BE2C (cell line): ENCODE data around the gene RNF213.
A peak's percentile ranks its signal among the peaks of the same experiment; 100 is the strongest.

ENCODE experiments used
- DNase-seq: peaks from one replicate; pipeline ENCODE4 v3.0.0-alpha.2; 2020
- H3K27me3 ChIP-seq: fragments of 250-450 bp; sonication (Bioruptor Pico); 2 replicates; pipeline ENCODE4 v1.5.1; 2020; ENCODE audit warnings: mild to moderate bottlenecking
- H3K36me3 ChIP-seq: fragments of 250-450 bp; sonication (Bioruptor Pico); 2 replicates; pipeline ENCODE4 v1.5.1; 2020; ENCODE audit warnings: mild to moderate bottlenecking
- H3K4me1 ChIP-seq: fragments of 250-450 bp; sonication (Bioruptor Pico); 2 replicates; pipeline ENCODE4 v1.5.1; 2020
- H3K4me3 ChIP-seq: 2 replicates; pipeline ENCODE4 v1.5.1; 2011; ENCODE audit warnings: low read depth, low read length
- H3K9me3 ChIP-seq: fragments of 250-450 bp; sonication (Bioruptor Pico); 2 replicates; pipeline ENCODE4 v1.5.1; 2020
- TF ChIP-seq, protein P1 (sequence below): IDR thresholded peaks from 2 replicates; pipeline ENCODE4 v1.5.1; 2012; ENCODE audit warnings: mild to moderate bottlenecking, low read depth, low read length

RNF213 gene

DNA sequence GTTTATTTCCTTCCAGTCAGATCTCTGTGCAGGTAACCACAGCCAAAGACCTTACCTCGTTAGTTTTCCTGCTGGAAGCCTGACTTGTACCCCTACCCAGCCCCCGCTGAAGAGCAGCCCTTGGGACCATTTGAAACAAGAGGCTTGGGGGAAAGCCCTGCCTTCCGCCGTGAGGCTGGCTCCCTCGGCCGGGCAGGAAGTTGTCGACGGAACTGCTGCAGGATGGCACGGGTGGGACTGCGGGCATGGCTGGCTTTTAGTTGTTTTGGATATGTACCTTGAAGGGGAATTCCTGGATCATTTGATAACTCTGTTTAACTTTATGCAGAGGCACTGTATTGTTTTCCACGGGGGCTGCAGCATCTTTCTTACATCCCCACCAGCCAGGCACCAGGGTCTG lies 105.3 kb downstream of the RNF213 start:
- H3K9me3 ChIP-seq = no peaks in the 10 kb centered on the region
- H3K4me1 ChIP-seq = no peaks in the 10 kb centered on the region
- TF ChIP-seq, protein P1, sequence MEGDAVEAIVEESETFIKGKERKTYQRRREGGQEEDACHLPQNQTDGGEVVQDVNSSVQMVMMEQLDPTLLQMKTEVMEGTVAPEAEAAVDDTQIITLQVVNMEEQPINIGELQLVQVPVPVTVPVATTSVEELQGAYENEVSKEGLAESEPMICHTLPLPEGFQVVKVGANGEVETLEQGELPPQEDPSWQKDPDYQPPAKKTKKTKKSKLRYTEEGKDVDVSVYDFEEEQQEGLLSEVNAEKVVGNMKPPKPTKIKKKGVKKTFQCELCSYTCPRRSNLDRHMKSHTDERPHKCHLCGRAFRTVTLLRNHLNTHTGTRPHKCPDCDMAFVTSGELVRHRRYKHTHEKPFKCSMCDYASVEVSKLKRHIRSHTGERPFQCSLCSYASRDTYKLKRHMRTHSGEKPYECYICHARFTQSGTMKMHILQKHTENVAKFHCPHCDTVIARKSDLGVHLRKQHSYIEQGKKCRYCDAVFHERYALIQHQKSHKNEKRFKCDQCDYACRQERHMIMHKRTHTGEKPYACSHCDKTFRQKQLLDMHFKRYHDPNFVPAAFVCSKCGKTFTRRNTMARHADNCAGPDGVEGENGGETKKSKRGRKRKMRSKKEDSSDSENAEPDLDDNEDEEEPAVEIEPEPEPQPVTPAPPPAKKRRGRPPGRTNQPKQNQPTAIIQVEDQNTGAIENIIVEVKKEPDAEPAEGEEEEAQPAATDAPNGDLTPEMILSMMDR = no peak
- no peaks in the 10 kb centered on the region for H3K27me3 ChIP-seq
- DNase-seq = peak; percentile 1
- H3K4me3 ChIP-seq = no peak overlapping the region
- H3K36me3 ChIP-seq = peaks cover 5% of the 10 kb centered on the region; the same call in 1 of the 2 replicates

DNA sequence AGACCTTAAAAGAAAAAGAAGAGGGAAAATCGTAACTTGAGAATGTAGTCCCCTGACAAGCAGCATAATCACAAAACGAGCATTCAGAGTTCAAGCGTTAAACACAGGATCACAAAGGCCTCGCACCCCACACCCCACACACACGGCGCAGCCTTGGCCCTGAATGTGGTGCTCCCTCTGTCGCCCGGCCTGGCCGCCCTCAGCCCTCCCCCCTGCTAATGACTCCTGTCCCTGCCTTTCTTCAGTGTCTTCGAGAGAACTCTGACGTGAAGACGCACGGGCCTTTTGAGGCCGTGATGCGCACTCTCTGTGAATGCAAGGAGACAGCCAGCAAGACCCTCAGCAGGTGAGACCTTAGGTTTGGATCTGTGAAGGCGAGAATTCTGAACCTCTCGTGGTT lies 106.9 kb downstream of the RNF213 start:
- TF ChIP-seq, protein P1 = no peak
- H3K4me3 ChIP-seq = no peak overlapping the region
- no peaks in the 10 kb centered on the region for H3K4me1 ChIP-seq
- H3K9me3 ChIP-seq = no peaks in the 10 kb centered on the region
- no peaks in the 10 kb centered on the region for H3K27me3 ChIP-seq
- no peaks in the 10 kb centered on the region for H3K36me3 ChIP-seq
- no peak for DNase-seq

- Histone ChIP-seq H3K27me3 (no peaks in the 10 kb centered on the region), H3K9me3 (no peaks in the 10 kb centered on the region), H3K4me1 (no peaks in the 10 kb centered on the region), H3K36me3 (peaks cover 1% of the 10 kb centered on the region; the same call in 1 of the 2 replicates), H3K4me3 (no peak overlapping the region)
- no peak for DNase-seq
- TF ChIP-seq, protein P1 = no peak
Measured at GRCh38 chr17:80371196-80371595, 110.5 kb downstream of the RNF213 start.

GRCh38 chr17:80372456-80372855 lies 111.8 kb downstream of the RNF213 start:
- TF ChIP-seq, protein P1 = no peak
- H3K9me3 ChIP-seq = no peaks in the 10 kb centered on the region
- no peak for DNase-seq
- no peaks in the 10 kb centered on the region for H3K4me1 ChIP-seq
- H3K36me3 ChIP-seq = peaks cover 5% of the 10 kb centered on the region; the same call in 1 of the 2 replicates
- no peak overlapping the region for H3K4me3 ChIP-seq
- H3K27me3 ChIP-seq = no peaks in the 10 kb centered on the region

GRCh38 chr17:80372922-80373570 lies 112.4 kb downstream of the RNF213 start:
- no peaks in the 10 kb centered on the region for H3K9me3 ChIP-seq
- no peaks in the 10 kb centered on the region for H3K27me3 ChIP-seq
- H3K4me3 ChIP-seq = no peak overlapping the region
- peaks cover 5% of the 10 kb centered on the region; the same call in 1 of the 2 replicates for H3K36me3 ChIP-seq
- no peak for DNase-seq
- TF ChIP-seq, protein P1 = no peak
- H3K4me1 ChIP-seq = no peaks in the 10 kb centered on the region

- DNase-seq = no peak
- peaks cover 5% of the 10 kb centered on the region; the same call in 1 of the 2 replicates for H3K36me3 ChIP-seq
Measured at GRCh38 chr17:80374039-80374731, 113.5 kb downstream of the RNF213 start.

More at GRCh38 chr17:80374039-80374731, 113.5 kb downstream of the RNF213 start:
- no peaks in the 10 kb centered on the region for H3K27me3 ChIP-seq
- H3K4me3 ChIP-seq = no peak overlapping the region
- no peaks in the 10 kb centered on the region for H3K4me1 ChIP-seq
- TF ChIP-seq, protein P1 = no peak
- no peaks in the 10 kb centered on the region for H3K9me3 ChIP-seq
